ENCODE results near the gene PCDHA6.
"Not testable (repeated sequence)": the region's sequence is repeated elsewhere in the genome, so short reads cannot be mapped to it uniquely, and the experiment has no call there.

PCDHA6 gene, protein sequence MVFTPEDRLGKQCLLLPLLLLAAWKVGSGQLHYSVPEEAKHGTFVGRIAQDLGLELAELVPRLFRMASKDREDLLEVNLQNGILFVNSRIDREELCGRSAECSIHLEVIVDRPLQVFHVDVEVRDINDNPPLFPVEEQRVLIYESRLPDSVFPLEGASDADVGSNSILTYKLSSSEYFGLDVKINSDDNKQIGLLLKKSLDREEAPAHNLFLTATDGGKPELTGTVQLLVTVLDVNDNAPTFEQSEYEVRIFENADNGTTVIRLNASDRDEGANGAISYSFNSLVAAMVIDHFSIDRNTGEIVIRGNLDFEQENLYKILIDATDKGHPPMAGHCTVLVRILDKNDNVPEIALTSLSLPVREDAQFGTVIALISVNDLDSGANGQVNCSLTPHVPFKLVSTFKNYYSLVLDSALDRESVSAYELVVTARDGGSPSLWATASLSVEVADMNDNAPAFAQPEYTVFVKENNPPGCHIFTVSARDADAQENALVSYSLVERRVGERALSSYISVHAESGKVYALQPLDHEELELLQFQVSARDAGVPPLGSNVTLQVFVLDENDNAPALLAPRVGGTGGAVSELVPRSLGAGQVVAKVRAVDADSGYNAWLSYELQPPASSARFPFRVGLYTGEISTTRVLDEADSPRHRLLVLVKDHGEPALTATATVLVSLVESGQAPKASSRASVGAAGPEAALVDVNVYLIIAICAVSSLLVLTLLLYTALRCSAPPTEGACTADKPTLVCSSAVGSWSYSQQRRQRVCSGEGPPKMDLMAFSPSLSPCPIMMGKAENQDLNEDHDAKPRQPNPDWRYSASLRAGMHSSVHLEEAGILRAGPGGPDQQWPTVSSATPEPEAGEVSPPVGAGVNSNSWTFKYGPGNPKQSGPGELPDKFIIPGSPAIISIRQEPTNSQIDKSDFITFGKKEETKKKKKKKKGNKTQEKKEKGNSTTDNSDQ

GRCh38 chr5:140827704-140828361 is at the start of gene PCDHA6:
Gene PCDHA6, plus strand, starts transcription at chr5:140827960. Its CDS starts 132 bp downstream, at chr5:140828092.
- TF ChIP-seq CTCF (IDR thresholded peaks at IDR 0.05; ENCODE audit: low read depth, low read length) = no peak
- no peak within 1 kb of the TSS for H3K4me3 ChIP-seq (ENCODE audit: low read depth, low read length)

- TF ChIP-seq CTCF (IDR thresholded peaks at IDR 0.05; ENCODE audit: low read depth, low read length) = no peak
- H3K4me3 ChIP-seq (ENCODE audit: low read depth, low read length) = no peak overlapping the region
Measured at GRCh38 chr5:140780512-140780911, 47.2 kb upstream of the PCDHA6 start.

- H3K4me3 ChIP-seq (ENCODE audit: low read depth, low read length) = no peak within 1 kb of the TSS
- no peak for TF ChIP-seq CTCF (IDR thresholded peaks at IDR 0.05; ENCODE audit: low read depth, low read length)
Measured at GRCh38 chr5:140785905-140786686, 41.7 kb upstream of the PCDHA6 start, which contains the start of gene PCDHA1. Gene PCDHA1, plus strand, starts transcription at chr5:140786140.

DNA sequence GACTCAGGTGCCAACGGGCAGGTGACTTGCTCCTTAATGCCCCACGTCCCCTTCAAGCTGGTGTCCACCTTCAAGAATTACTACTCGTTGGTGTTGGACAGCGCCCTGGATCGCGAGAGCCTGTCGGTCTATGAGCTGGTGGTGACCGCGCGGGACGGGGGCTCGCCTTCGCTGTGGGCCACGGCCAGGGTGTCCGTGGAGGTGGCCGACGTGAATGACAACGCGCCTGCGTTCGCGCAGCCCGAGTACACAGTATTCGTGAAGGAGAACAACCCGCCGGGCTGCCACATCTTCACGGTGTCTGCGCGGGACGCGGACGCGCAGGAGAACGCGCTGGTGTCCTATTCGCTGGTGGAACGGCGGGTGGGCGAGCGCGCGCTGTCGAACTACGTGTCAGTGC is 40.3 kb upstream of the PCDHA6 start:
- not testable (repeated sequence) for H3K4me3 ChIP-seq (ENCODE audit: low read depth, low read length)

DNA sequence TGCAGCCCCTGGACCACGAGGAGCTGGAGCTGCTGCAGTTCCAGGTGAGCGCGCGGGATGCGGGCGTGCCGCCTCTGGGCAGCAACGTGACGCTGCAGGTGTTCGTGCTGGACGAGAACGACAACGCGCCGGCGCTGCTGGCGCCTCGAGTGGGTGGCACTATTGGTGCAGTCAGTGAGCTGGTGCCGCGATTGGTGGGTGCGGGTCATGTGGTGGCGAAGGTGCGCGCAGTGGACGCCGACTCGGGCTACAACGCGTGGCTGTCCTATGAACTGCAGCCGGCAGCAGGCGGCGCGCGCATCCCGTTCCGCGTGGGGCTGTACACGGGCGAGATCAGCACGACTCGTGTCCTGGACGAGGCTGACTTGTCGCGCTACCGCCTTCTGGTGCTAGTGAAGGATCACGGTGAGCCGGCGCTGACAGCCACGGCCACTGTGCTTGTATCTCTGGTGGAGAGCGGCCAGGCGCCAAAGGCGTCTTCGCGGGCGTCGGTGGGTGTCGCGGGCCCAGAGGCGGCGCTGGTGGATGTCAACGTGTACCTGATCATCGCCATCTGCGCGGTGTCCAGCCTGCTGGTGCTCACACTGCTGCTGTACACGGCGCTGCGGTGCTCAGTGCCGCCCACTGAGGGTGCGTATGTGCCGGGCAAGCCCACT is 39.8 kb upstream of the PCDHA6 start:
- H3K4me3 ChIP-seq (ENCODE audit: low read depth, low read length) = not testable (repeated sequence)

DNA sequence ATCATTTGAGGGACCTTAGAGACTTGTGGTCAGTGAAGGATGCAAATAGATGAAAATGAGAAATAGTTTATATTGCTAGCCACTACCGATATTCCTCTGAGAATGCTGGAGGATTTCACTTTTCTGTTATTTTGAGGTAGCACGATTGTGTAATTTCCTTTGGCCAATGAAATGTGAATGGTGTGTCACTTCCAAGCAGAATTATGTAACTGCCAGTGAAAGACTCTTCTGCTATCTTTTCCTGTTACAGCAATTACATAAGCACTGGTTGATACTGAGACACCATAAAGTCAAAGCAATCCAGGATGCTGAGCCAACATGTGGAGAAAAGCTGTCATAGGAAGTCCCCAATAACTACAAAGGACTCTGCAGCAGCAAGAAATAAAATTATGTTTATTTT is 36.7 kb upstream of the PCDHA6 start:
- TF ChIP-seq CTCF (IDR thresholded peaks at IDR 0.05; ENCODE audit: low read depth, low read length) = no peak
- H3K4me3 ChIP-seq (ENCODE audit: low read depth, low read length) = no peak overlapping the region

DNA sequence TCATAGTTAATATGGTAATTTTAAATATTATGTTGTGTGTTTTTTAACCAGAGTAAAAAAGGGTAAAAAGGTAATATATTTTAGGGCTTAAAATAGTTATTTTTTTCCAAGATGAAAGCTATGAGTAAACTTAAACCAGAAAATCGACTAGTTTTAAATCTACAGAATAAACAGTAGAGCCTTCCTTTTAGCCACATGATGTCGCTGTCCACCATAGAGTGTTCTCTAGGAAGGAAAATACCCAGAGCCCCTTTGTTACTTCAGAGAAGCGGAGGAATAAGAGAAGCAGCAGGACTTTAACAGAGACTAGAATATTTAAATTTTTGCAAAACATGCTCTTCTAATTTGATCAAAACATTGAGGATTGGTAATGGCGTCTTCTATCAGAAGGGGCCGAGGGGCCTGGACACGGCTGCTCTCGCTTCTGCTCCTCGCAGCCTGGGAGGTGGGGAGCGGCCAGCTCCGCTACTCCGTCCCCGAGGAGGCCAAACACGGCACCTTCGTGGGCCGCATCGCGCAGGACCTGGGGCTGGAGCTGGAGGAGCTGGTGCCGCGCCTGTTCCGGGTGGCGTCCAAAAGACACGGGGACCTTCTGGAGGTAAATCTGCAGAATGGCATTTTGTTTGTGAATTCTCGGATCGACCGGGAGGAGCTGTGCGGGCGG is 33.0 kb upstream of the PCDHA6 start, which contains the start of gene PCDHA2:
Gene PCDHA2, plus strand, starts transcription at position 258 of the 664 bp plus-strand sequence.
- peak within 1 kb of the TSS; percentile 32 for H3K4me3 ChIP-seq (ENCODE audit: low read depth, low read length)
- no peak for TF ChIP-seq CTCF (IDR thresholded peaks at IDR 0.05; ENCODE audit: low read depth, low read length)
